Ishikawa (cell line): ENCODE results near the gene FBLIM1.

ENCODE experiments used
- CEBPB ChIP-seq: IDR thresholded peaks from 2 replicates; pipeline ENCODE4 v1.6.1; 2012
- EP300 ChIP-seq: IDR thresholded peaks from 2 replicates; pipeline ENCODE4 v1.6.1; 2012; ENCODE audit warnings: borderline replicate concordance
- NFIC ChIP-seq: IDR thresholded peaks from 2 replicates; pipeline ENCODE4 v1.6.1; 2012
- RAD21 ChIP-seq: IDR thresholded peaks from 2 replicates; pipeline ENCODE4 v1.6.1; 2012; ENCODE audit warnings: low read depth
- TAF1 ChIP-seq: IDR thresholded peaks from 2 replicates; pipeline ENCODE4 v1.6.1; 2012; ENCODE audit warnings: low read depth, mild to moderate bottlenecking
- TCF12 ChIP-seq: IDR thresholded peaks from 2 replicates; pipeline ENCODE4 v1.6.1; 2012; ENCODE audit warnings: low read depth
- TEAD4 ChIP-seq: IDR thresholded peaks from 2 replicates; pipeline ENCODE4 v1.6.1; 2012
- YY1 ChIP-seq: IDR thresholded peaks from 2 replicates; pipeline ENCODE4 v1.6.1; 2012; ENCODE audit warnings: low read depth
- ZBTB7A ChIP-seq: IDR thresholded peaks from 2 replicates; pipeline ENCODE4 v1.6.1; 2012; ENCODE audit warnings: low read depth
- TF ChIP-seq, protein P1 (sequence below): IDR thresholded peaks from 2 replicates; pipeline ENCODE4 v1.6.1; 2012
- TF ChIP-seq, protein P2 (sequence below): IDR thresholded peaks from 2 replicates; pipeline ENCODE4 v1.6.1; 2012; ENCODE audit warnings: low read depth, mild to moderate bottlenecking
- TF ChIP-seq, protein P3 (sequence below): IDR thresholded peaks from 2 replicates; pipeline ENCODE4 v1.6.1; 2012

DNA sequence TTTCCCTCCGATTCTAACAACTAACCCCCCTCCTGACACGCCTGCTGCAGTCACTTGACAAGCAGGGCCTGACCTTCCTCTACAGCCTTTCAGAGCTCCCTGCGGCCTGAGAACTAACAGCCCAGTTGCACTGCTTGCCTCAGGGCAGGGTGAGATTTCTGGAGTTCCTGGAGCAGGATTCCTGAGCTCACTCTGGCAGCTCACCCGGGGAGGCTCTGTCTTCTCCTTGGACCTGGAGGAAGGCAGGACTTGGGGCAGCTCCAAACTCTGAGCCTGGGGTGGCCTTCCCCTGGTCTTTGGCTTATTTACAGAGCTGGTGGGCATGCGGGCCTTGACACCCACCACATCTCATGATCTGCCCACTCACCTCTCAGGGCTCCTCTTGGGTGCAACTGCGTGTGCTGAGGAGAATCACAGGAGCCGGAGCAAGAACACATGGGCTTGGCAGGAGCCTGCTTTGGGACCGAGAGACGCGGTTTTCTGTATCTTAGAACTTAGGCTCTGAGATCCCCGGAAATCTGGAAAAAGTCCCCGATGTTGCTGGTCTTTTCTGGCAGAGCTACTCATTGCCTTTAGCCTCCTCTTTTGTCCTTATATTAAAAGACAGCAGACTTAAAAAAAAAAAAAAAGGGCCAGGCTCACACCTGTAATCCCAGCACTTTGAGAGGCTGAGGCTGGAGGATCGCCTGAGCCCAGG, 35.6 kb upstream of the FBLIM1 start:
- TF ChIP-seq EP300 (no peak), YY1 (no peak), CEBPB (no peak), RAD21 (no peak), NFIC (no peak), ZBTB7A (no peak), TAF1 (no peak), TCF12 (no peak), TEAD4 (no peak)
- TF ChIP-seq, protein P1, sequence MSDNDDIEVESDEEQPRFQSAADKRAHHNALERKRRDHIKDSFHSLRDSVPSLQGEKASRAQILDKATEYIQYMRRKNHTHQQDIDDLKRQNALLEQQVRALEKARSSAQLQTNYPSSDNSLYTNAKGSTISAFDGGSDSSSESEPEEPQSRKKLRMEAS: no peak
- TF ChIP-seq, protein P2, sequence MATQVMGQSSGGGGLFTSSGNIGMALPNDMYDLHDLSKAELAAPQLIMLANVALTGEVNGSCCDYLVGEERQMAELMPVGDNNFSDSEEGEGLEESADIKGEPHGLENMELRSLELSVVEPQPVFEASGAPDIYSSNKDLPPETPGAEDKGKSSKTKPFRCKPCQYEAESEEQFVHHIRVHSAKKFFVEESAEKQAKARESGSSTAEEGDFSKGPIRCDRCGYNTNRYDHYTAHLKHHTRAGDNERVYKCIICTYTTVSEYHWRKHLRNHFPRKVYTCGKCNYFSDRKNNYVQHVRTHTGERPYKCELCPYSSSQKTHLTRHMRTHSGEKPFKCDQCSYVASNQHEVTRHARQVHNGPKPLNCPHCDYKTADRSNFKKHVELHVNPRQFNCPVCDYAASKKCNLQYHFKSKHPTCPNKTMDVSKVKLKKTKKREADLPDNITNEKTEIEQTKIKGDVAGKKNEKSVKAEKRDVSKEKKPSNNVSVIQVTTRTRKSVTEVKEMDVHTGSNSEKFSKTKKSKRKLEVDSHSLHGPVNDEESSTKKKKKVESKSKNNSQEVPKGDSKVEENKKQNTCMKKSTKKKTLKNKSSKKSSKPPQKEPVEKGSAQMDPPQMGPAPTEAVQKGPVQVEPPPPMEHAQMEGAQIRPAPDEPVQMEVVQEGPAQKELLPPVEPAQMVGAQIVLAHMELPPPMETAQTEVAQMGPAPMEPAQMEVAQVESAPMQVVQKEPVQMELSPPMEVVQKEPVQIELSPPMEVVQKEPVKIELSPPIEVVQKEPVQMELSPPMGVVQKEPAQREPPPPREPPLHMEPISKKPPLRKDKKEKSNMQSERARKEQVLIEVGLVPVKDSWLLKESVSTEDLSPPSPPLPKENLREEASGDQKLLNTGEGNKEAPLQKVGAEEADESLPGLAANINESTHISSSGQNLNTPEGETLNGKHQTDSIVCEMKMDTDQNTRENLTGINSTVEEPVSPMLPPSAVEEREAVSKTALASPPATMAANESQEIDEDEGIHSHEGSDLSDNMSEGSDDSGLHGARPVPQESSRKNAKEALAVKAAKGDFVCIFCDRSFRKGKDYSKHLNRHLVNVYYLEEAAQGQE: no peak
- TF ChIP-seq, protein P3, sequence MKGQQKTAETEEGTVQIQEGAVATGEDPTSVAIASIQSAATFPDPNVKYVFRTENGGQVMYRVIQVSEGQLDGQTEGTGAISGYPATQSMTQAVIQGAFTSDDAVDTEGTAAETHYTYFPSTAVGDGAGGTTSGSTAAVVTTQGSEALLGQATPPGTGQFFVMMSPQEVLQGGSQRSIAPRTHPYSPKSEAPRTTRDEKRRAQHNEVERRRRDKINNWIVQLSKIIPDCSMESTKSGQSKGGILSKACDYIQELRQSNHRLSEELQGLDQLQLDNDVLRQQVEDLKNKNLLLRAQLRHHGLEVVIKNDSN: no peak
